NCI-H2196 (cell line): Measurements from ENCODE around the gene ABLIM2.
"Not testable (repeated sequence)": the region's sequence is repeated elsewhere in the genome, so short reads cannot be mapped to it uniquely, and the experiment has no call there.

Experiments used
- DNase-seq: peaks from one replicate; lab custom pipeline; 2025; ENCODE audit not compliant: unreplicated experiment; lab: John Stamatoyannopoulos, UW

Gene ABLIM2

GRCh38 chr4:8142556-8142955, 16.1 kb downstream of the ABLIM2 start:
- no peak for DNase-seq

- DNase-seq: no peak
Measured at GRCh38 chr4:8141935-8142334, 16.7 kb downstream of the ABLIM2 start.

DNA sequence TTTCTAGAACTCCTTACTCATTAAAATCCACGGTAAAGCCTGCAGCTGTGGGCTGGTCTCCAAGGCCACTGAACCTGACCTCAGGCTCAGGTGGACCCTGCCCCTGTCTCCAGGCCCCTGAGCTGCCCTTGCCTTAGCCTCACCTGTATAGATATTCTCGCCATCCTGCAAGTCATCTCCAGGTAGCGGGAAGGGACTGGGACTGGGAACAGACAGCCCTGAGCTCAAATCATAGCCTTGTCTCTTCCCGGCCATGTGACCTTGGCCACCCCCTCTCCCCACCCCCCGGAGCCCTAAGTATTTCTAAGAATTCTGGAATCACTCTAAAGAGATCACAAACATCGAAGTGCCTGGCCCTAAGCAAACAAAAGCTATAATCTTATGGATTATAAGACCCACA, 17.7 kb downstream of the ABLIM2 start:
- DNase-seq: no peak

DNA sequence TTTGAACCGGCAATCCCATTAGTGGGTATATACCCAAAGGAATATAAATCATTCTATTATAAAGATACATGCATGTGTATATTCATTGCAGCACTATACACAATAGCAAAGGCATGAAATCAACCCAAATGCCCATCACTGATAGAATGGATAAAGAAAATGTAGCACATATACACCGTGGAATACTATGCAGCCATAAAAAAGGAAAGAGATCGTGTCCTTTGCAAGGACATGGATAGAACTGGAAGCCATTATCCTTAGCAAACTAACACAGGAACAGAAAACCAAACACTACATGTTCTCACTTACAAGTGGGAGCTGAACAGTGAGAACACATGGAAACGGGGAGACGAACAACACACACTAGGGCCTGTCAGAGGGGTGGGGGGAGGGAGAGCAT, 18.9 kb downstream of the ABLIM2 start:
- DNase-seq: not testable (repeated sequence)

DNA sequence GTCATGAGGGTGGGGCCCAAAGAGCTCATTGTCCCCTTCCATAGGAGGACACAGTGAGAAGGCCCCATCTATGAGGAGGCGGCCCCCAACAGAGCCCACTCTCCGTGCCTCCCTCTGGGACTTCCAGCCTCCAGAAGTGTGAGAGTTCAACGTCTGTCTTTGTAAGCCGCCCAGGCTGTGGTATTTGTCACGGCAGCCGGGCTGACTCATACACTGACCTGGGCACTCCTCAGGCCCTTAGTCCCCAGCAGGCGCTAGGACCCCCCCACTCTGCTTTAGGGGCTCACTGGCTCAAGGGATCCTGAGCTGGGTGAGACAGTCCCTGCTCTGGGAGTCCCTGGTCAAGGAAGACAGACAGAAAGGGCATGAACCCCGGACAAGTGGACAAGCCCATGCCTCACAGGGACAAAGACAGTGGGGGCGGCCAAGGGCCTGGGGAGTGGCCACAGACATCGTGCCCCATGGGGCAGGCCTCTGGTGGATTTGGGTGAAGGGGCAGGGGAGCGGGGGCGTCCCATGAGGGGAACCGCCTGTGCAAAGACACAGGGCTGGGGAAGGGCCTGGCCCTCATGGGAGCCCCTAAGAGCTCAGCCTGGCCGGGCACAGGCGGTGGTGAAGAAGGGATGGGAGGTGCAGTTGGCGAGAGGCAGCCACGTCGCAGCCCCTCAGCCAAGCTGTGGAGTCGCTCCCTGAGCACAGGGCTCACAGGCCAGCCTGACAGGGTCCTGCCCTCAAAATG, 21.5 kb downstream of the ABLIM2 start:
- DNase-seq: no peak

GRCh38 chr4:8136529-8136928, 22.1 kb downstream of the ABLIM2 start:
- DNase-seq: no peak

DNA sequence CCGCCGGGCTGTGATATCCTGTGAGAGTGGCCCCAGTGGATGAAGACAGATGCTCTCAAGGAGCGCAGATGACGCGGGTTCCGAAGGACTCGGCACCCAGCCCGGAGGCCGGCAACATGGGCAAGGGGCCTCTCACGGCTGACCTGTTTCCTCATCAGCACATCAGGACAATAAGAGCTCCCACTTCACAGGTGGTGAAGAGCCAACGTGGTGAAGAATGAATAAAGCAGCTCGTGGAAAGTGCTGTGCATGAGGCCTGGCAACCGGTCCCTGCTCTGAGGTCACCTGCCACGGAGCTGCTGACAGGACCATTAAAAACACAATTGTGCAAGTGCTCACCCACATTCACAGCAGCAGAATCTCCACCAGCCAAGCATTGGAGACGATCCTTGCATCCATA, 22.9 kb downstream of the ABLIM2 start:
- DNase-seq: no peak

DNA sequence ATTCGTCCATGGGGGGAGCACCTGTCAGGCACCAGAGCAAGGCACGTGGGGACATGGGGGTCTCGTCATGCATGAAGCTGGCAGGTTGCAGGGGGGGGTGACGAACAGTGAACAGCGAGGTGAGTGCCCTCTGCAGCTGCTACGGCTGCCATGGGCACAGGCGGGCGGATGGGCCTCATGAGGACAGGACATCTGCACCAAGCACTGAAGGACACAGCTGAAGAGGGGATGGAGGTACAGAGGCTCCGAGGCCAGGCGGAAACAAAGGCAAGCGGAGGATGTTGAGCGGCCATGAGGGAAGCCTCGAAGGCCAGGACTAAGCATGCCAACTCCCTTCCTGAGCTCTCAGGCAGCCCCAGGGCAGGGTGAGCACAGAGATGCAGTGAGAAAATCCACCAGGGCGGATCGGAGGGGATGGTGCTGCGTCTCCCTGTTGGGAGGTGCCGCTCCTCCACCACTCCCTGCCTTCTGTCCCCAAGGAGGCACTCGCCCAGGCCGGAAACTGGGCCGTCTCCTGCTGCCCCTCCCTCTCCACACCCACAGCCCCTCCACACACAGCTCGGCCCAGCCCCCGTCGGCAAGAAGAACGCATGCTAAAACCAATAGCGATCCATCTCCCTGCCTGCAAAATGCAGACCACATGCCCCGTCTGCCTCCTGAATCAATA, 24.6 kb downstream of the ABLIM2 start:
- DNase-seq: no peak

GRCh38 chr4:8132947-8133705, 25.5 kb downstream of the ABLIM2 start:
- no peak for DNase-seq

DNA sequence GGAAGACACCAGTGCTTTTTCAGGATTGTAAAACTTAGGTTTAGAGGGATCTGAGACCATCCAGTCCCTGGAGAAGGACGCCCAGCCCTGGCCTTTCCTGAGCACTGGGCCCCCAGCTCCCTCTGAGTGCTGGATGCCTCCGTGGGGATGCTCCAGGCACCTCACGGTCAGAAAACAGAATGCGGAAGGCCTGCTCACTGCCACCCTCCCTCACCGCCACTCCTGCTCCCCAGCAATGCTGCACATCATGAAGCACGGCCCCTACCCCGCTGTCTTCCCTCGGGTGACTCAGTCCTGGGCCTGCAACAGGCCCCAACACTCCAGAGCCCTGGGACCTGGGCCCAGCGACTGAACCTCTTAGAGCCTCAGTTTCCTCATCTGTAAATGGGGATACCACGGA, 26.2 kb downstream of the ABLIM2 start:
- no peak for DNase-seq

DNA sequence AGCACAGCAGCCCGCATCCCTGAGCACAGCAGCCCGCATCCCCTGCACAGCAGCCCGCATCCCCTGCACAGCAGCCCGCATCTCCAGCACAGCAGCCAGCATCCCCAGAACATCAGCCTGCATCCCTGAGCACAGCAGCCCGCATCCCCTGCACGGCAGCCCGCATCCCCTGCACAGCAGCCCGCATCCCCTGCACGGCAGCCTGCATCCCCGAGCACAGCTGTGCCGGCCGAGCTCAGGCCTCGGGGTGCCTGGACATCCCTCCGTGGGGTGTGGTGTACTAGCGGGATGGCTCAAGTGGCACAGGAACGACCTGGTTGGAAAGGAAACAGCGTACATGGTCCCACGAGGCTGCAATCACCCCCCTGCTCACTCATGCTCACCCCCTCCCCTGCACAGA, 26.8 kb downstream of the ABLIM2 start:
- no peak for DNase-seq

DNA sequence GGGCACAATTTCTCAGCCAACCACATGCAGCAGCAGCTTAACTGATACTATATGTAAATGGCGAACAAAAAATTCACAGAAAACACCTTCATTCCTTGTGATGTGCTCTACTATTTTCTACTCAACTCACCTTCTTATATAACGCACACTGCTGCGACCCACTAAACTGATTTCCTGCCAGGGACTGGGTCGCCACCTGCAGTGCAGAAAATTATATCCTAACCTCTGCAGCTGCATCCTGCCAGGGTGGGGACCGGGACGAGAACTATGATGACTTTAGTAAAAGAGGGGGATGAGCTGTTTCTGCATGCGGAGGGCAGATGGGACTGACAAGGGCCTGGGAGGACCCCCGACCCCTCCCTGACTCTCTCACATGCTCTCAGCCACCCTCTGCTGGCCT, 27.4 kb downstream of the ABLIM2 start:
- DNase-seq: no peak

GRCh38 chr4:8130346-8131066, 28.1 kb downstream of the ABLIM2 start:
- DNase-seq: no peak

DNA sequence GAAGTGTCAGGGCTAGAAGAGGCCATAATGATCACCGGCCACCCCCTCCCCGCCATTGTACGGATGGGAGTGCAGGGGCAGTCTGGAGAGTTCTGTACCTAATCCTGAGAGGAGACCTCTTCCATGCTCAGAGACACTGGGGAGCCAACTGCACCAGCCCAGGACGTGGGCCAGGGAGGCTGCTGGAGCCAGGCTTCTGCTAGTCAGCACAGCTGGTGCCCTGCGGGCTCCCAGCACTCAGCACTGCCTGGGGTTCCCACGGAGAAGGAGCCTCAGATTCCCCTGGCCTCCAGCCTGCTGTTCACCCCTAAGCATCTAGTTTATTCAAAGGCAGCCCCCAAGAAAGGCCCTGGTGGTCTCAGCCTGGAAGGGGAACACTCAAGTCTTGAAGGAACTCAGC, 28.8 kb downstream of the ABLIM2 start:
- DNase-seq: no peak

DNA sequence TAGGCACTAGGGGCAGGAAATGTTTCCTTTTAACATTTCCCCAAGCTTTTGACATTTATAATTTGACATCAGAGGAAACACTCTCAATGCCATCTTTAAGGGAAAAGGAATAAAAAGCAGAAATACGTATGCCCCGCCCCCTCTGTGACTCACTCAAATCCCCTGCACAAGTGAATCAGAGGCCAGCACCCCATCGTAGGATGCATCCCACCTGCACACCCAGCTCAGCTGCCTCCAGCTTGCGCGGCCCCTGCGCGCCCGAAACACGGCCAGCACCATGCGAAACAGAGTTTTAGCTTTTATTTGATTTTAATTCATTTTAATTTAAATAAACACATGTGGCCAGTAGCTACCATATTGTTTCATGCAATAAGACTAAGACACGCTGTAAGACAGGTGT, 29.5 kb downstream of the ABLIM2 start:
- DNase-seq: no peak

- no peak for DNase-seq
Measured at GRCh38 chr4:8128100-8128856, 30.3 kb downstream of the ABLIM2 start.

DNA sequence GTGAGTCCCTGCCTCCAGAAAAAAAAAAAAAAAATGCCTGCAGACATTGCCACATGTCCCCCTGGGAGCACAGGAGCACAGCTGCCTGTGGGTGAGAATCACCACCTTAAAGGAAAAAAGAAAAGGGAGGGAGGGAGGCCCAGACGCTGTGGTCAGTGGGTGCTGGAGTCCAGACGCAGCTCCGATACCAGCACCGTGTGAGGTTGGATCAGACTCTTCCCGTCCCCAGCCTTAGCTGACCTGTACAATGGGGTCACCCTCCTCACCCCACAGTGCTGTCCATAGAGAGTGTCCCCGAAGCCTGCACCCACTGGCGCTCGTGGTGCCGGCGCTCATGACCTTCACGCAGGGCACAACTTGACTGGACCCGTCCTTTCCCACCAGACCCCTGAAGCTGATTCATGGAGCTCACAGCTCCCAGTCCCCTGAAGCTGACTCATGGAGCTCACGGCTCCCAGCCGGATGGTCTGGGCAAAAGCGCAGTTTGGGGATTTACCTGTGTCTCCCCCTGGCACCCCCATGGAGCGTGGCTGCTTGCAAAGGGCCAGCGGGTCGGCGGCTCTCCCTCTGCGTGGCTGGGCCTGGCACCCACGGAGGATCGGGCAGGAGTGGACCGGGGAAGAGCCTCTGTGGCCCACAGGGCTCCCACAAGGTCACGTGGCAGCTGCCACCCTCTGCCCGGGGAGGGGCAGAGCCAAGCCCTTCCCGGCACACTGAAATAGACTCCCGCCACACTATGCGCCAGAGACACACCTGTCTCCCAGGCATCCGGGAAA, 31.4 kb downstream of the ABLIM2 start:
- no peak for DNase-seq

GRCh38 chr4:8126523-8126922, 32.1 kb downstream of the ABLIM2 start:
- no peak for DNase-seq

DNA sequence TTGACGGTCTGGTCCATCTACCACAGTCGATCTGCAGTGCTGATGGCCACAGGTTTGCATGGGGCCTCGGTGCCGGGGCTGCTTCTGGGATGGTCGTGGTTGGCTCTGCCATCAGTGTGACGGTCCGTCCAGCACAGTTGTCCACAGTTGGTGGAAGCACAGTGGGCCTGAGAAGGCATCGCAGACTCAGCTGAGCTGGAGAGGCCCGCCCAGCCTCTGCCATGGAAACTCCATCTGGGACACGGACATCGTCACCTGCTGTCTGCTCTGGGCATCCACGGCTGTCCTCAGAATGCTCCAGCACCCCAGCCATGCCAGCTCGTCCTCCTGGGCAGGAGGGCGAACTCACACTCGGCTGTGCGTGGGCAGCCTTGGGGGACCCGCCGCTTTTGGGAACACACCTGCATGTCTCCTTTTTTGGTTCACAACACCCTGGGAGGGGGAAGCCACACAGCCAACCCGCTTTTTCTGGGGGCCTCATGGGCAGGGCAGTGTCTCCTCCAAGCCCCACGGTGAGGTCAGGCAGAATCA, 33.0 kb downstream of the ABLIM2 start:
- no peak for DNase-seq

GRCh38 chr4:8123870-8124269, 34.7 kb downstream of the ABLIM2 start:
- no peak for DNase-seq
